ENCODE measurements around the gene BTG2.

The BTG2 gene

GRCh38 chr1:203275656-203276272 is 29.6 kb upstream of the BTG2 start:
- Histone ChIP-seq H3K9ac (no peak overlapping the region), H3K27ac (peak overlapping the region; percentile 95; the same call in 1 of the 2 replicates), H3K79me2 (ENCODE audit: insufficient read depth, low read depth) (peaks cover 10% of the 10 kb centered on the region; the same call in 1 of the 2 replicates), H2AFZ (ENCODE audit: low read depth) (no peak overlapping the region), H3K27me3 (ENCODE audit: insufficient read depth, low read depth) (no peaks in the 10 kb centered on the region), H4K20me1 (ENCODE audit: insufficient read depth) (no peaks in the 10 kb centered on the region), H3K36me3 (ENCODE audit: insufficient read depth) (no peaks in the 10 kb centered on the region), H3K4me1 (ENCODE audit: low read depth, poor library complexity, severe bottlenecking) (peaks cover 82% of the 10 kb centered on the region), H3K4me3 (IDR thresholded peaks at IDR 0.05; ENCODE audit: insufficient read depth, low read depth, low read length) (no peak overlapping the region), H3K4me2 (peak overlapping the region; percentile 97; the same call in 1 of the 2 replicates)
- no peak for TF ChIP-seq CTCF (conservative IDR thresholded peaks at IDR 0.05; ENCODE audit: low read depth, low read length)

- H4K20me1 ChIP-seq (ENCODE audit: insufficient read depth) = no peaks in the 10 kb centered on the region
- no peak for TF ChIP-seq CTCF (conservative IDR thresholded peaks at IDR 0.05; ENCODE audit: low read depth, low read length)
- H3K4me1 ChIP-seq (ENCODE audit: low read depth, poor library complexity, severe bottlenecking) = peaks cover 81% of the 10 kb centered on the region
- no peak overlapping the region for H3K9ac ChIP-seq
- no peak overlapping the region for H3K27ac ChIP-seq
- no peaks in the 10 kb centered on the region for H3K27me3 ChIP-seq (ENCODE audit: insufficient read depth, low read depth)
- no peak overlapping the region for H2AFZ ChIP-seq (ENCODE audit: low read depth)
- H3K4me3 ChIP-seq (IDR thresholded peaks at IDR 0.05; ENCODE audit: insufficient read depth, low read depth, low read length) = no peak overlapping the region
- H3K4me2 ChIP-seq = no peak overlapping the region
- H3K36me3 ChIP-seq (ENCODE audit: insufficient read depth) = no peaks in the 10 kb centered on the region
- H3K79me2 ChIP-seq (ENCODE audit: insufficient read depth, low read depth) = peaks cover 10% of the 10 kb centered on the region; the same call in 1 of the 2 replicates
These were observed 28.9 kb upstream of the BTG2 start for GRCh38 chr1:203276408-203276807.

GRCh38 chr1:203276916-203277545 is 28.3 kb upstream of the BTG2 start:
- Histone ChIP-seq H3K79me2 (ENCODE audit: insufficient read depth, low read depth) (peaks cover 10% of the 10 kb centered on the region; the same call in 1 of the 2 replicates), H3K4me2 (no peak overlapping the region), H3K4me1 (ENCODE audit: low read depth, poor library complexity, severe bottlenecking) (peaks cover 77% of the 10 kb centered on the region), H3K9ac (no peak overlapping the region), H3K36me3 (ENCODE audit: insufficient read depth) (no peaks in the 10 kb centered on the region), H2AFZ (ENCODE audit: low read depth) (no peak overlapping the region), H4K20me1 (ENCODE audit: insufficient read depth) (no peaks in the 10 kb centered on the region), H3K27ac (no peak overlapping the region), H3K4me3 (IDR thresholded peaks at IDR 0.05; ENCODE audit: insufficient read depth, low read depth, low read length) (no peak overlapping the region), H3K27me3 (ENCODE audit: insufficient read depth, low read depth) (no peaks in the 10 kb centered on the region)
- no peak for TF ChIP-seq CTCF (conservative IDR thresholded peaks at IDR 0.05; ENCODE audit: low read depth, low read length)

- Histone ChIP-seq H3K27me3 (ENCODE audit: insufficient read depth, low read depth) (no peaks in the 10 kb centered on the region), H3K4me2 (peak overlapping the region; percentile 38), H3K9ac (no peak overlapping the region), H3K79me2 (ENCODE audit: insufficient read depth, low read depth) (peaks cover 10% of the 10 kb centered on the region; the same call in 1 of the 2 replicates), H3K4me3 (IDR thresholded peaks at IDR 0.05; ENCODE audit: insufficient read depth, low read depth, low read length) (no peak overlapping the region), H3K4me1 (ENCODE audit: low read depth, poor library complexity, severe bottlenecking) (peaks cover 79% of the 10 kb centered on the region), H3K36me3 (ENCODE audit: insufficient read depth) (no peaks in the 10 kb centered on the region), H3K27ac (peak overlapping the region; percentile 13; the same call in 1 of the 2 replicates), H4K20me1 (ENCODE audit: insufficient read depth) (no peaks in the 10 kb centered on the region), H2AFZ (ENCODE audit: low read depth) (peak overlapping the region; percentile 38; the same call in 1 of the 2 replicates)
- TF ChIP-seq CTCF (conservative IDR thresholded peaks at IDR 0.05; ENCODE audit: low read depth, low read length) = no peak
These were observed 27.0 kb upstream of the BTG2 start for GRCh38 chr1:203278082-203278884.

Data from KMS-11 (cell line).